ENCODE data around the gene VPS45.

DNA sequence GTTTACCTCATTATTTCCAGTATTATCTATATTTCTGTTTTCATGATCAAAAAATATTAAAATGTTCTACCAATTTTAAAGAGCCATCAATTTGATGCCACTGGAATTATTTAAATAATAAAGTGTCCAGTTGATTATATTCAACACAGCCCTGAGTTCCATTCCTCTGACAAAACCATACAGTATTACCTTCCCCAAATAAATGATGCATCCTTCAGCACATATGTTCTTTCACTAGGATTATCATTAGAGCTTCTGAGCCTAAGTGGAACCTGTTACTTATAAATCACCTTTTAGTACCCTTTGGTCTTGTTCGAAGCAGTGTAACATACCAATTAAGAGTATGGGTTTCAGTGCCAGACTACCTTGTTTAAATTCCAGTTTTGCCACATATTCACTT lies 64.8 kb downstream of the VPS45 start:
- no peak for TF ChIP-seq POLR2A (IDR thresholded peaks at IDR 0.05; ENCODE audit: low read length)
- TF ChIP-seq GATA1 (IDR thresholded peaks at IDR 0.05; ENCODE audit: low read depth, low read length) = no peak

Measured in erythroblast (primary cell).